ENCODE results near the gene TFG. TPM values are rescaled to one million over a fixed set of nuclear protein-coding genes. Genes with fewer than 3 reads are reported as not detected.

Gene TFG
- total RNA-seq, 1 donor from 2014 or later = 54.6 TPM

DNA sequence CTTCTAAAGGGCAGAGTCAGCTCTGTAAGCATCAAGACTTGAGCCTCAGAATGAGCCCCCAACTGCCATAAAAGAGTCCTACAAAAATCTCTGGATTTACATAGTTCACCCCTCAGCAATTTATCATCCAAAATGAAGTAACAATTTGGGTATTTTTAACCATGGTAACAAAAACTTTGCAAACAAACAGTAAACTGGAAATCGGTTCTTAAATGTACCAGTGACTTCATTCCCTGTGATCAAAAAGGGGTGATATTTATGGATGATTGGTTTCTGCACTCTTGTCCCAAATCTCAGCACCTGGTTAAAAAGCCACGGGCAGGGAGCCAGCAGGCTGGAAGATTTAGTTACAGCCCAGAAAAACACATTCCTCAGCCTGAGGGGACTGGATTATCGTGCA, 73.6 kb downstream of the TFG start:
- DNase-seq (ENCODE audit: low spot score in 2 of 2) = no peak
- no peak for FAIRE-seq

DNA sequence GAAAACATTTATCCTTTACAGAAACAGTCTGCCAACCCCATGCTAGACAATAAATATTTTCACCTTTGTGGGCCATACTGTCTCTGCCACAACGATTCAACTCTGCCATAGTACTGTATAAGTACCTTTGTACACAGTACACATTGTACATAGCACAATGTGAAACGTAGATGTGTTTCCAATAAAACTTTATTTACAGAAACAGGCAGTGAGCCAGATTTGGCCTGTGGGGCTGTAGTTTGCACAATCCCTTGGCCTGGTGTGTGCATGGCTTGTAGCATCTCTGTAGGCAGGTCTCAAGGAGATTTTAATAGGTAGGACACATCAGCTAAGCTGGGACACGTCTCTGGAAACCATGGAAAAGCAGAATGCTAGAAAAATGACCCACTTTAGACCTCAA, 74.3 kb downstream of the TFG start:
- FAIRE-seq = no peak
- no peak for DNase-seq (ENCODE audit: low spot score in 2 of 2)

DNA sequence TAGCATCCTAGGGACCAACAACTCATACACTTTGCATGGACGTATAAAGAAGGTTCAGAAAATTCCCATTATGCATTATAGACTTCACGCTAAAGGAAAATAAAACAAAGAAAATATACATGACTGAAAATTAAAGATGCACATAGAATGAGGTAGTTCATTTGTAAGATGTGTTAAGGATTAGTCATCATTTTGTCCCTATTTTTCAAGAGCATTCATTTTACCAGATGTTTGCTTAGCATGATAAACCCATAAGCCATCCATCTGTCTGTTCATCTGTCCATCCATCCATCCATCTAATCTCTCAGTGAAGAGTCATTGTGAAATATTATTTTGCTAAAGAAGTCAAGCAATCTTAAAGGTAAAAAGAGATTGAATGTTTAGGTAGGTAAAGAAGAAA, 80.3 kb downstream of the TFG start:
- no peak for FAIRE-seq
- no peak for DNase-seq (ENCODE audit: low spot score in 2 of 2)

DNA sequence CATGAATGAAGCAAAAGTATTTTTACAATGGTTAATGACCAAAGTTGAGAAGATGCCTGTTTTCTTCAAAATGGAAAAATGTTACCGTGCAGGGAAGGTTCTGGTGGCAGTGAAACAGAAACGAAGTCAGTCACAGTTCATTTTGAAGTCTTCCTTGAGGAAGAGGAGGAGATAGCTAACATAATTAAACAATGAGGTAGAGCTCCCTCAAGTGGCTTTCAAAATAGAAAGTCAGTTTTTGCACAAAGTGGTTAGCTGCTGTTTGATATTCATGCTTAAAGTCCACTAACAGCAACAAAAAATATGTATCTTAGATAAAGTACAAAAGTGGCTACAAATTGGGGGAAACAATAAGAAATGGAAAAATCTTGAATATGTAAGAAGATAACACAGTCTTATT, 87.3 kb downstream of the TFG start:
- no peak for DNase-seq (ENCODE audit: low spot score in 2 of 2)
- FAIRE-seq = no peak

DNA sequence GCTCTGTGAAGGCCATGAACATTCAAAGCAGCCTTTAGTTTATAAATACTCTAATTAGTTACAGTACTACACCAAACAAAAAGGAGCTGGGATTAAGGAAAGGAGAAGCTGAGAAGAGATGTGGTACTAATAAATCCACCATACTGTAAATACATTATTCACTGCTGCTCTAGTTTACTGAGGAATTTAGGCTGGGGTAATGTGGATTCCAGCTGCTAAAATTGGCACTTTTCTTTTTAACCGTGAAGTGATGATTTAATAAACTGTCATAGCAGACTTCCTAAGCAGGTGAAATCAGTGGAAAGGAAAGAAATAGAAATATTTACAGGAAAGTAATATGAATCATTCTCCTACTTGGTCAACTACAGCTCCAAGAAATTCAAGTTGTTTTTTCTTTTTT, 88.7 kb downstream of the TFG start:
- no peak for FAIRE-seq
- no peak for DNase-seq (ENCODE audit: low spot score in 2 of 2)

Other genes with a start within 250 kb of the TFG start
- 2.9 TPM for gene TMEM45A, start 216.9 kb upstream of the TFG start, total RNA-seq
- gene ADGRG7, start 99.9 kb upstream of the TFG start, total RNA-seq = not detected

All from frontal cortex (tissue), 4 donors.